ENCODE measurements around the gene SV2B. TPM values are rescaled to one million over a fixed set of nuclear protein-coding genes. Genes with fewer than 3 reads are reported as not detected.

Gene SV2B
- total RNA-seq, 2 donors from 2014 or later: not detected

- no peaks in the 10 kb centered on the region for H3K36me3 Mint-ChIP-seq
- H3K27ac Mint-ChIP-seq: no peak overlapping the region
- H3K4me1 Mint-ChIP-seq (ENCODE audit: low read depth in 2 of 2): no peaks in the 10 kb centered on the region
- H3K9me3 Mint-ChIP-seq: no peaks in the 10 kb centered on the region
- H3K27me3 Mint-ChIP-seq: peaks cover 32 to 53% of the 10 kb centered on the region in 2 donors
- no peak overlapping the region for H3K4me3 Mint-ChIP-seq
- no peak for ATAC-seq
- no peak for DNase-seq (ENCODE audit: low spot score)
These were observed 125.7 kb downstream of the SV2B start for GRCh38 chr15:91225741-91226140.

GRCh38 chr15:91227117-91227516 is 127.1 kb downstream of the SV2B start:
- no peak overlapping the region for H3K4me3 Mint-ChIP-seq
- no peak for ATAC-seq
- H3K27me3 Mint-ChIP-seq: peaks cover 27 to 52% of the 10 kb centered on the region in 2 donors
- H3K9me3 Mint-ChIP-seq: no peaks in the 10 kb centered on the region
- H3K4me1 Mint-ChIP-seq (ENCODE audit: low read depth in 2 of 2): no peaks in the 10 kb centered on the region
- H3K27ac Mint-ChIP-seq: no peak overlapping the region
- H3K36me3 Mint-ChIP-seq: no peaks in the 10 kb centered on the region
- no peak for DNase-seq (ENCODE audit: low spot score)

GRCh38 chr15:91227766-91228165 is 127.7 kb downstream of the SV2B start:
- Mint-ChIP-seq H3K27me3 (peaks cover 30 to 48% of the 10 kb centered on the region in 2 donors), H3K4me1 (ENCODE audit: low read depth in 2 of 2) (no peaks in the 10 kb centered on the region), H3K4me3 (no peak overlapping the region), H3K27ac (no peak overlapping the region), H3K9me3 (no peaks in the 10 kb centered on the region), H3K36me3 (no peaks in the 10 kb centered on the region)
- no peak for ATAC-seq
- no peak for DNase-seq (ENCODE audit: low spot score)

- Mint-ChIP-seq H3K4me3 (no peak overlapping the region), H3K36me3 (no peaks in the 10 kb centered on the region), H3K4me1 (ENCODE audit: low read depth in 2 of 2) (no peaks in the 10 kb centered on the region), H3K27me3 (peaks cover 29 to 48% of the 10 kb centered on the region in 2 donors), H3K27ac (no peak overlapping the region), H3K9me3 (no peaks in the 10 kb centered on the region)
- no peak for DNase-seq (ENCODE audit: low spot score)
- ATAC-seq: no peak
These were observed 128.3 kb downstream of the SV2B start for GRCh38 chr15:91228383-91228782.

DNA sequence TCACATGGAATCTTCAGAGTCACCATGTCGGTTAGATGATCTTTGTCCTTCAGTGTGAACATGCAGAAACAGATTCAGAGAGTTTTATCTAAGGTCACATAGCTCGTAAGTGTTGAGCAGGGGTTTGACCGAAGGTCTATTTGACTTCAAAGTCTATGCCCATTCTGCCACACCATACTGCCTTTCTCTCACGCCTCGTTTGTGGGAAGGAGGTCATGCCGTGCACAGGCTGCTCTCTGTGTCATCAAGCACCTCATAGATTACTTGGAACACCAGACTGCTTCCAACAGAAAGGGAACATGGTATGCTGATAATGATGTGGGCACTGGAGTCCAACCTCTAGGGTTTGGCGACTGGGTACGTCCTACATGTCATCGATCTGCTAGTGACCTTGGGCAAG is 128.8 kb downstream of the SV2B start:
- no peaks in the 10 kb centered on the region for H3K4me1 Mint-ChIP-seq (ENCODE audit: low read depth in 2 of 2)
- ATAC-seq: no peak
- H3K27ac Mint-ChIP-seq: no peak overlapping the region
- H3K4me3 Mint-ChIP-seq: no peak overlapping the region
- peaks cover 31 to 47% of the 10 kb centered on the region in 2 donors for H3K27me3 Mint-ChIP-seq
- no peak for DNase-seq (ENCODE audit: low spot score)
- no peaks in the 10 kb centered on the region for H3K9me3 Mint-ChIP-seq
- H3K36me3 Mint-ChIP-seq: no peaks in the 10 kb centered on the region

DNA sequence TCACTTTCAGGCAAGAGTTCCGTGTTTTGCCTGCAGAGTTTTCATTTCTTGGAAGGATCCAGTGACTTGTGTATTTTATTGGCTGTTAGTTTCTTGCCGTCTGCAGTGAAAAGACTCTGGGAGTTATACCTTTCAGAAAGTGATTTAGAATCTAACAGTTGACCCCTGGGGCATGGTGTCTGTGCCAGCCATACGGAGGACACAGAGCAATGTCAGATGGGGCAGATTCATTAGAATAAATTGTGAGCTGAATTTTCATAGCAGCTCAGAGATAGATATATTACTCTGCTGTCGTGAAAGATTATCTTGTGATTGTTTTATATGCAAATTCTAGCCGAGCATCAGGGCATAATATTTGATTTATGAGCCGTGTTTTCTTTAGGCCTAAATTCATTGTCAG is 131.6 kb downstream of the SV2B start:
- H3K27me3 Mint-ChIP-seq: peaks cover 31 to 48% of the 10 kb centered on the region in 2 donors
- DNase-seq (ENCODE audit: low spot score) (no peak), ATAC-seq (no peak)
- no peak overlapping the region for H3K4me3 Mint-ChIP-seq
- H3K27ac Mint-ChIP-seq: no peak overlapping the region
- H3K36me3 Mint-ChIP-seq: no peaks in the 10 kb centered on the region
- H3K9me3 Mint-ChIP-seq: no peaks in the 10 kb centered on the region
- no peaks in the 10 kb centered on the region for H3K4me1 Mint-ChIP-seq (ENCODE audit: low read depth in 2 of 2)

DNA sequence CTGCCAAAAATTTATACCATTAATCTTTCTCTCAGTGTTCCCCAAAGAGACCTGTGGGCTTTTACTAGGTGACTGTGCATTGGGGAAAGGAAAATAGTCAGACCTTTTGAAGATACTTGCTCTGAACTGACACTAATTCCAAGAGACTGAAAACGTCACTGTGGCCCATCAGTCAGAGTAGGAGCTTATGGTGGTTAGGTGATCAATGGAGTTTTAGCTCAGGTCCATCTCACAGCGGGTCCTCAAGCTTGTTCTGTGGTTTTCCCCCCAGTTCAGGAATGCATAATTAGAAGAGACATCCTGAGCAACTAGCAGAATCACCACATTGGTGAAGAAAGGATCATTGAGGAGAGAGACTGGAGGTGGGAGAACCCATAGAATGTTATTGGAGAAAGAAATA is 134.7 kb downstream of the SV2B start:
- no peak for DNase-seq (ENCODE audit: low spot score)
- Mint-ChIP-seq H3K4me3 (no peak overlapping the region), H3K27me3 (peaks cover 26 to 42% of the 10 kb centered on the region in 2 donors), H3K27ac (no peak overlapping the region), H3K9me3 (no peaks in the 10 kb centered on the region), H3K4me1 (ENCODE audit: low read depth in 2 of 2) (no peaks in the 10 kb centered on the region), H3K36me3 (no peaks in the 10 kb centered on the region)
- ATAC-seq: no peak

- no peak for ATAC-seq
- no peak overlapping the region for H3K27ac Mint-ChIP-seq
- H3K27me3 Mint-ChIP-seq: peaks cover 26 to 41% of the 10 kb centered on the region in 2 donors
These were observed 135.3 kb downstream of the SV2B start for GRCh38 chr15:91235376-91235775.

GRCh38 chr15:91237445-91237844 is 137.4 kb downstream of the SV2B start:
- Mint-ChIP-seq H3K27me3 (peaks cover 20 to 32% of the 10 kb centered on the region in 2 donors), H3K36me3 (no peaks in the 10 kb centered on the region), H3K27ac (no peak overlapping the region), H3K9me3 (no peaks in the 10 kb centered on the region), H3K4me1 (ENCODE audit: low read depth in 2 of 2) (no peaks in the 10 kb centered on the region), H3K4me3 (no peak overlapping the region)
- ATAC-seq: no peak
- no peak for DNase-seq (ENCODE audit: low spot score)

More at GRCh38 chr15:91235376-91235775, 135.3 kb downstream of the SV2B start:
- no peaks in the 10 kb centered on the region for H3K9me3 Mint-ChIP-seq
- DNase-seq (ENCODE audit: low spot score): no peak
- H3K4me1 Mint-ChIP-seq (ENCODE audit: low read depth in 2 of 2): no peaks in the 10 kb centered on the region
- H3K4me3 Mint-ChIP-seq: no peak overlapping the region
- H3K36me3 Mint-ChIP-seq: no peaks in the 10 kb centered on the region

GRCh38 chr15:91238644-91239425 is 138.8 kb downstream of the SV2B start:
- Mint-ChIP-seq H3K4me1 (ENCODE audit: low read depth in 2 of 2) (no peaks in the 10 kb centered on the region), H3K27ac (no peak overlapping the region), H3K36me3 (no peaks in the 10 kb centered on the region), H3K9me3 (no peaks in the 10 kb centered on the region), H3K4me3 (no peak overlapping the region), H3K27me3 (peaks cover 15 to 27% of the 10 kb centered on the region in 2 donors)
- no peak for DNase-seq (ENCODE audit: low spot score)
- no peak for ATAC-seq

DNA sequence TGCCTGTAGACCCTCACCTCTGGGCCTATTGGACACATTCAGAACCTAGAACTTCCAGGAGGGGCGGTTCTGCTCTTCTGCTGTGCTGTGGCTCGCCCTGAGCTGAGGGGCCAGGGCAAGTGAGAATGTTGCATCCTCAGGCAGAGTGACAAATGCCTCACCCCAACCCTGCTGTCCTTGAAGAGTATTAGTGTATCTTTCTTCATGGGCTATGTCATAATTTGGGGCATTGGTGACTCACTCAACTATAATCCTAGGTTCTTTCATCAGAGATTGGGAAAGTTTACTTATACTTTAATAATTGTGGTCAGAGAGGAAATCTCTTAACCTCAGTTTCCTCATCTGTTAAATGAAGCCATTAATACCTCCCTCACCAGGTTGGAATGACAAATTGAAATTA is 143.8 kb downstream of the SV2B start:
- Mint-ChIP-seq H3K9me3 (no peaks in the 10 kb centered on the region), H3K4me1 (ENCODE audit: low read depth in 2 of 2) (no peaks in the 10 kb centered on the region), H3K4me3 (no peak overlapping the region), H3K27ac (no peak overlapping the region), H3K27me3 (peaks cover 11 to 25% of the 10 kb centered on the region in 2 donors), H3K36me3 (no peaks in the 10 kb centered on the region)
- ATAC-seq (no peak), DNase-seq (ENCODE audit: low spot score) (no peak)

GRCh38 chr15:91244919-91245318 is 144.9 kb downstream of the SV2B start:
- no peaks in the 10 kb centered on the region for H3K4me1 Mint-ChIP-seq (ENCODE audit: low read depth in 2 of 2)
- DNase-seq (ENCODE audit: low spot score): no peak
- H3K27ac Mint-ChIP-seq: no peak overlapping the region
- H3K27me3 Mint-ChIP-seq: peaks cover 11 to 35% of the 10 kb centered on the region in 2 donors
- no peak for ATAC-seq
- no peaks in the 10 kb centered on the region for H3K9me3 Mint-ChIP-seq
- H3K4me3 Mint-ChIP-seq: no peak overlapping the region
- no peaks in the 10 kb centered on the region for H3K36me3 Mint-ChIP-seq

DNA sequence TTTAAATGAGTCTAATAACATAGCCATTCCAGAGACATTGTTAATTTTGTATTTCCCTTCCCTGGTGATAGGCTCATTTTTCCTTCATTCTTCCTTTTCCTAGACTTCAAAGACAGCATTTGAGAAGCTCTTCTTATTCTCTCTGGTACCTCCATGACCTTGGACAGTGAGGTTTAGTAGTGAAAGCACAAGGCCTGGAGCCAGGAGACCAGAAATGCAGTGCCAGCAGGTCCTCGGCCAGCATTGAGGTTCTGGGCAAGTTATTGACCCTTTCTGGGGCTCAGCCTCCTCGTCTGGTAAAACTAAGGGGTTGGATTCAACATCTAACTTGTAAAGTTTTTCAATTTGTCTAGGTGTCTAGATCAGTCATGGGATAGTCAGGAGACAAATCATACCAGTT is 146.9 kb downstream of the SV2B start:
- Mint-ChIP-seq H3K36me3 (no peaks in the 10 kb centered on the region), H3K27me3 (peaks cover 17 to 47% of the 10 kb centered on the region in 2 donors), H3K27ac (no peak overlapping the region), H3K9me3 (no peaks in the 10 kb centered on the region), H3K4me1 (ENCODE audit: low read depth in 2 of 2) (no peaks in the 10 kb centered on the region), H3K4me3 (no peak overlapping the region)
- DNase-seq (ENCODE audit: low spot score): no peak
- no peak for ATAC-seq

DNA sequence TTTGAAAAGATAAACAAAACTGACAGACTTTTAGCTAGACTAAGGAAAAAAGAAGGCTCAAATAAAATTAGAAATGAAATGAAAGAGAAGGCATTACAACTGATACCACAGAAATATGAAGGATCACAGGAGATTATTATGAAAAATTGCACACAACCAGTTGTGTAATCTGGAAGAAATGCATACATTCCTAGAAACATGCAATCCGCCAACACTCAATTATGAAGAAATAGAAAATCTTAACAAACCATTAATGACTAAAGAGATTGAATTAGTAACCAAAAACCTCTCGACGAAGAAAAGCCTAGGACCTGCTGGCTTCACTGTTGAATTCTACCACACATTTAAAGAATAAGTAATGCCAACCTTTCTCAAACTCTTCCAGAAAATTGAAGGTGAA is 149.5 kb downstream of the SV2B start:
- Mint-ChIP-seq H3K27me3 (peaks cover 19 to 45% of the 10 kb centered on the region in 2 donors), H3K4me3 (no peak overlapping the region), H3K9me3 (no peaks in the 10 kb centered on the region), H3K4me1 (ENCODE audit: low read depth in 2 of 2) (peaks cover 0 to 5% of the 10 kb centered on the region in 2 donors), H3K36me3 (no peaks in the 10 kb centered on the region), H3K27ac (no peak overlapping the region)
- DNase-seq (ENCODE audit: low spot score): no peak
- ATAC-seq: no peak

DNA sequence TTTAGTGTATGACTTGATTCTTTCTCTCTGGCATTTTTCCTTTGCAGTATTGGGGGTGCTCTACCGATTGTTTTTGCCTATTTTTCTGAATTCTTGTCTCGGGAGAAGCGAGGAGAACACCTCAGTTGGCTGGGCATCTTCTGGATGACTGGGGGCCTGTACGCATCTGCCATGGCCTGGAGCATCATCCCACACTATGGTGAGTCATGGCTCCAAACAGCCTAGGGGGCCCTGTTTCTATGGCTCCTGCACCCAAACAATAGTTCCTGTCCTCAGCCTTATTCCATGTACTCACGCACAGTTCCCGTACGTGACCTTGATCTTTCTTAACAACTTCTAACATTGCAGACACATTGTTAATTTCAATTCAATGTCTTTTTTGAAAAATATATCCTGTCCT is 152.3 kb downstream of the SV2B start:
- H3K9me3 Mint-ChIP-seq: no peaks in the 10 kb centered on the region
- DNase-seq (ENCODE audit: low spot score): no peak
- H3K27ac Mint-ChIP-seq: no peak overlapping the region
- no peaks in the 10 kb centered on the region for H3K36me3 Mint-ChIP-seq
- H3K4me3 Mint-ChIP-seq: no peak overlapping the region
- ATAC-seq: no peak
- H3K27me3 Mint-ChIP-seq: peaks cover 23 to 57% of the 10 kb centered on the region in 2 donors
- H3K4me1 Mint-ChIP-seq (ENCODE audit: low read depth in 2 of 2): peaks cover 0 to 5% of the 10 kb centered on the region in 2 donors

Data from natural killer cell treated with Interleukin-12 subunit alpha and Interleukin-12 subunit beta and Interleukin-15 and Interleukin-18, amount 100 ng/mL, for 72 hours (primary cell).